Gastroesophageal sphincter (tissue), 4 donors: ENCODE data around the gene TRHDE. TPM values are rescaled to one million over a fixed set of nuclear protein-coding genes. Genes with fewer than 3 reads are reported as not detected.

Experiments
- ATAC-seq: fragments of 150-250 bp; one replicate; pipeline ENCODE4 v1.9.1; 2016; ENCODE audit warnings: mild to moderate bottlenecking, moderate library complexity
- H3K27ac ChIP-seq, 4 donors: fragments of 200-600 bp; sonication (generic) in 3 of 4; 1 replicate in 3 of 4; 2 replicates in 1 of 4; pipeline ENCODE4 v1.5.1; 2016 to 2019
- H3K27me3 ChIP-seq: fragments of 200-600 bp; sonication (generic); one replicate; pipeline ENCODE4 v1.5.1; 2019
- H3K36me3 ChIP-seq, 2 donors: fragments of 200-600 bp; sonication (generic); one replicate each; pipeline ENCODE4 v1.5.1; 2019; ENCODE audit warnings: control low read depth in 1 of 2
- H3K4me1 ChIP-seq, 3 donors: fragments of 200-600 bp; sonication (generic); 1 replicate in 2 of 3; 2 replicates in 1 of 3; pipeline ENCODE4 v1.5.1; 2016 to 2019; ENCODE audit warnings: control low read depth in 2 of 3
- H3K4me3 ChIP-seq, 2 donors: fragments of 200-600 bp; sonication (generic); one replicate each; pipeline ENCODE4 v1.5.1; 2019; ENCODE audit warnings: mild to moderate bottlenecking in 1 of 2, moderate library complexity in 1 of 2
- H3K9me3 ChIP-seq, 3 donors: fragments of 200-600 bp; sonication (generic); one replicate each; pipeline ENCODE4 v1.5.1; 2017 to 2019; ENCODE audit warnings: control low read depth in 2 of 3
- CTCF ChIP-seq, 4 experiments: fragments of 200-600 bp in 2 of 4; fragments of 450-650 bp in 2 of 4; sonication (generic) in 1 of 4; IDR thresholded peaks; one replicate each; pipeline ENCODE4 v1.5.1; 2017 to 2019; ENCODE audit warnings: antibody characterized with exemption in 4 of 4, mild to moderate bottlenecking in 2 of 4, moderate library complexity in 2 of 4
- EP300 ChIP-seq: sonication (generic); formaldehyde crosslinking; IDR thresholded peaks from one replicate; pipeline ENCODE4 v1.6.1; 2017; ENCODE audit warnings: antibody characterized with exemption, mild to moderate bottlenecking
- POLR2A ChIP-seq, 2 donors: fragments of 450-650 bp; IDR thresholded peaks; one replicate each; pipeline ENCODE4 v1.6.1; 2017; ENCODE audit warnings: antibody characterized with exemption in 2 of 2, mild to moderate bottlenecking in 2 of 2, moderate library complexity in 1 of 2
- POLR2AphosphoS5 ChIP-seq: sonication (generic); formaldehyde crosslinking; IDR thresholded peaks from one replicate; pipeline ENCODE4 v1.6.1; 2017; ENCODE audit warnings: antibody characterized with exemption
- WGBS, 2 donors: methylation state at CpG; one replicate each; pipeline ENCODE4 v1.1.5; 2018; ENCODE audit warnings: low coverage in 1 of 2; 5-methylcytosine and 5-hydroxymethylcytosine counted together
- total RNA-seq, 4 donors: library from RNA; depleted of rRNA; stranded (reverse); fragments of >200 nt; gene quantifications; one replicate each; pipeline ENCODE4 v1.1.0, GENCODE V29; 2016

The TRHDE gene
- total RNA-seq, 4 donors from 2014 or later = 0.74 to 2.3 (median 1.0) TPM

GRCh38 chr12:72476301-72476700, 204.1 kb downstream of the TRHDE start:
- Histone ChIP-seq H3K27ac (no peak overlapping the region), H3K36me3 (no peaks in the 10 kb centered on the region), H3K9me3 (no peaks in the 10 kb centered on the region), H3K4me3 (no peak overlapping the region), H3K4me1 (no peaks in the 10 kb centered on the region), H3K27me3 (no peaks in the 10 kb centered on the region)
- 78 to 86% methylated on average over 2 of the region's 2 CpGs for WGBS, 2 donors
- no peak for ATAC-seq
- TF ChIP-seq POLR2A (IDR thresholded peaks at IDR 0.05) = no peak
- TF ChIP-seq CTCF (IDR thresholded peaks at IDR 0.05) = no peak
- TF ChIP-seq EP300 = no peak
- TF ChIP-seq POLR2AphosphoS5 = no peak

- Histone ChIP-seq H3K4me3 (no peak overlapping the region), H3K4me1 (no peaks in the 10 kb centered on the region), H3K27me3 (no peaks in the 10 kb centered on the region), H3K27ac (no peak overlapping the region), H3K36me3 (no peaks in the 10 kb centered on the region), H3K9me3 (peaks cover 0 to 9% (median 0%) of the 10 kb centered on the region in 3 donors)
- no peak for TF ChIP-seq POLR2A (IDR thresholded peaks at IDR 0.05)
- TF ChIP-seq CTCF (IDR thresholded peaks at IDR 0.05) = no peak
- TF ChIP-seq POLR2AphosphoS5 = no peak
- no peak for TF ChIP-seq EP300
- 100% methylated on average over 2 of the region's 4 CpGs; no CpG with 5 or more reads in 1 of the 2 donors for WGBS, 2 donors
- no peak for ATAC-seq
Observed at GRCh38 chr12:72485017-72485701, 213.0 kb downstream of the TRHDE start.

- WGBS, 2 donors = 57 to 77% methylated on average over 4 of the region's 4 CpGs
- ATAC-seq = no peak
- Histone ChIP-seq H3K27me3 (no peaks in the 10 kb centered on the region), H3K36me3 (no peaks in the 10 kb centered on the region), H3K4me1 (no peaks in the 10 kb centered on the region), H3K4me3 (no peak overlapping the region), H3K9me3 (peaks cover 0 to 9% (median 0%) of the 10 kb centered on the region in 3 donors), H3K27ac (no peak overlapping the region)
- no peak for TF ChIP-seq EP300
- no peak for TF ChIP-seq CTCF (IDR thresholded peaks at IDR 0.05)
- TF ChIP-seq POLR2AphosphoS5 = no peak
Observed at GRCh38 chr12:72491426-72491825, 219.3 kb downstream of the TRHDE start.

- no peaks in the 10 kb centered on the region for H3K4me1 ChIP-seq
- TF ChIP-seq EP300 (no peak), POLR2A (IDR thresholded peaks at IDR 0.05) (no peak), POLR2AphosphoS5 (no peak), CTCF (IDR thresholded peaks at IDR 0.05) (no peak)
- no peaks in the 10 kb centered on the region for H3K9me3 ChIP-seq
- no peaks in the 10 kb centered on the region for H3K27me3 ChIP-seq
- ATAC-seq = no peak
- H3K27ac ChIP-seq = no peak overlapping the region
- no peak overlapping the region for H3K4me3 ChIP-seq
- no peaks in the 10 kb centered on the region for H3K36me3 ChIP-seq
- 71 to 79% methylated on average over 1 of the region's 1 CpG for WGBS, 2 donors
Observed at GRCh38 chr12:72493407-72493806, 221.2 kb downstream of the TRHDE start.

GRCh38 chr12:72498354-72498753, 226.2 kb downstream of the TRHDE start:
- Histone ChIP-seq H3K27ac (no peak overlapping the region), H3K27me3 (no peaks in the 10 kb centered on the region), H3K9me3 (no peaks in the 10 kb centered on the region), H3K36me3 (no peaks in the 10 kb centered on the region), H3K4me1 (no peaks in the 10 kb centered on the region), H3K4me3 (no peak overlapping the region)
- WGBS, 2 donors = 53 to 58% methylated on average over 1 of the region's 1 CpG
- no peak for ATAC-seq
- no peak for TF ChIP-seq EP300
- no peak for TF ChIP-seq CTCF (IDR thresholded peaks at IDR 0.05)
- no peak for TF ChIP-seq POLR2A (IDR thresholded peaks at IDR 0.05)
- no peak for TF ChIP-seq POLR2AphosphoS5
